GM23338 (cell line): ENCODE results near the gene PTN. TPM values are rescaled to one million over a fixed set of nuclear protein-coding genes. Genes with fewer than 3 reads are reported as not detected.

ENCODE experiments used
- ATAC-seq: fragments of 200-7000 bp; cut with Tn5 transposase; 3 replicates; pipeline ENCODE4 v1.9.1; 2020
- DNase-seq: peaks from one replicate; pipeline ENCODE4 v3.0.0-alpha.2; 2015; ENCODE audit warnings: low spot score
- H2AFZ ChIP-seq: fragments of 200-600 bp; sonication (generic); 2 replicates; pipeline ENCODE4 v1.8.0; 2016; ENCODE audit warnings: antibody characterized with exemption, mild to moderate bottlenecking, moderate library complexity
- H3F3A ChIP-seq: fragments of 200-600 bp; sonication (generic); replicated peaks from 2 replicates; pipeline ENCODE4 v1.8.0; 2017; ENCODE audit warnings: antibody characterized with exemption, mixed run types, low read depth
- H3K27ac ChIP-seq: fragments of 200-600 bp; sonication (generic); 2 replicates; pipeline ENCODE4 v1.6.1; 2016; ENCODE audit warnings: low read depth
- H3K27me3 ChIP-seq: fragments of 200-600 bp; sonication (generic); 2 replicates; pipeline ENCODE4 v1.8.0; 2016; ENCODE audit warnings: mild to moderate bottlenecking, mixed run types, moderate library complexity; ENCODE audit not compliant: insufficient read depth
- H3K36me3 ChIP-seq: fragments of 200-600 bp; sonication (generic); 2 replicates; pipeline ENCODE4 v1.8.0; 2016; ENCODE audit warnings: mild to moderate bottlenecking; ENCODE audit not compliant: insufficient read depth
- H3K4me1 ChIP-seq: fragments of 200-600 bp; sonication (generic); 2 replicates; pipeline ENCODE4 v1.8.0; 2016; ENCODE audit warnings: mild to moderate bottlenecking, moderate library complexity; ENCODE audit not compliant: insufficient read depth
- H3K4me2 ChIP-seq: fragments of 200-600 bp; sonication (generic); 2 replicates; pipeline ENCODE4 v1.7.1; 2017; ENCODE audit warnings: mixed run types
- H3K4me3 ChIP-seq: fragments of 200-600 bp; sonication (generic); 2 replicates; pipeline ENCODE4 v1.6.1; 2016; ENCODE audit warnings: mixed run types
- H3K79me2 ChIP-seq: fragments of 200-600 bp; sonication (generic); replicated peaks from 2 replicates; pipeline ENCODE4 v1.8.0; 2017; ENCODE audit warnings: mild to moderate bottlenecking; ENCODE audit not compliant: insufficient read depth
- H3K9me2 ChIP-seq: fragments of 200-600 bp; sonication (generic); 2 replicates; pipeline ENCODE4 v1.8.0; 2017; ENCODE audit not compliant: insufficient read depth
- H4K20me1 ChIP-seq: fragments of 200-600 bp; sonication (generic); replicated peaks from 2 replicates; pipeline ENCODE4 v1.8.0; 2017; ENCODE audit warnings: mild to moderate bottlenecking; ENCODE audit not compliant: insufficient read depth
- H3K27ac Mint-ChIP-seq: 2 replicates; pipeline ENCODE4 v1.8.0; 2020; ENCODE audit warnings: inconsistent platforms, mild to moderate bottlenecking, moderate library complexity, mixed read lengths
- H3K27me3 Mint-ChIP-seq: 3 replicates; pipeline ENCODE4 v1.8.0; 2022; ENCODE audit warnings: low read depth, mild to moderate bottlenecking, moderate library complexity, mixed read lengths, inconsistent platforms; ENCODE audit not compliant: insufficient read depth, poor library complexity
- H3K36me3 Mint-ChIP-seq: 3 replicates; pipeline ENCODE4 v1.8.0; 2021; ENCODE audit warnings: low read depth, mild to moderate bottlenecking, inconsistent platforms, moderate library complexity, mixed read lengths
- H3K4me1 Mint-ChIP-seq: 3 replicates; pipeline ENCODE4 v1.8.0; 2020; ENCODE audit warnings: mild to moderate bottlenecking, inconsistent platforms, mixed read lengths
- H3K4me3 Mint-ChIP-seq: 3 replicates; pipeline ENCODE4 v1.8.0; 2021; ENCODE audit warnings: moderate library complexity, mild to moderate bottlenecking, inconsistent platforms, mixed read lengths
- H3K9me3 Mint-ChIP-seq: 3 replicates; pipeline ENCODE4 v1.8.0; 2020; ENCODE audit warnings: moderate library complexity, mild to moderate bottlenecking, inconsistent platforms, mixed read lengths
- CREB1 ChIP-seq: fragments of 250-450 bp; sonication (Bioruptor Pico); IDR thresholded peaks from 2 replicates; pipeline ENCODE4 v1.5.0; 2020; ENCODE audit warnings: low read depth, mild to moderate bottlenecking, moderate library complexity
- EZH2 ChIP-seq: fragments of 200-600 bp; sonication (generic); IDR thresholded peaks from one replicate; pipeline ENCODE4 v1.8.0; 2017; ENCODE audit warnings: antibody characterized with exemption, mild to moderate bottlenecking, low read depth; ENCODE audit not compliant: unreplicated experiment
- EZH2phosphoT487 ChIP-seq: fragments of 200-600 bp; sonication (generic); IDR thresholded peaks from one replicate; pipeline ENCODE4 v1.8.1; 2018; ENCODE audit warnings: antibody characterized with exemption; ENCODE audit not compliant: unreplicated experiment
- JUNB ChIP-seq: IDR thresholded peaks from one replicate; pipeline ENCODE4 v1.6.1; 2016; ENCODE audit warnings: antibody characterized with exemption; ENCODE audit not compliant: unreplicated experiment
- NANOG ChIP-seq: IDR thresholded peaks from 2 replicates; pipeline ENCODE4 v1.6.1; 2016; ENCODE audit warnings: antibody characterized with exemption, borderline replicate concordance
- POLR2AphosphoS5 ChIP-seq: IDR thresholded peaks from 2 replicates; pipeline ENCODE4 v1.6.1; 2016; ENCODE audit warnings: antibody characterized with exemption, low read depth
- STAT1 ChIP-seq: IDR thresholded peaks from one replicate; pipeline ENCODE4 v1.6.1; 2016; ENCODE audit warnings: antibody characterized with exemption; ENCODE audit not compliant: unreplicated experiment
- ZNF114 ChIP-seq: fragments of 250-450 bp; sonication (Bioruptor Pico); IDR thresholded peaks from 2 replicates; pipeline ENCODE4 v1.5.0; 2020; ENCODE audit warnings: mild to moderate bottlenecking, moderate library complexity
- polyA plus RNA-seq: library from polyadenylated mRNA; unstranded; fragments of >200 nt; fragmentation: Nextera tagmentation; extraction: Ambion mirVana; gene quantifications from 2 replicates; pipeline ENCODE4 v1.2.1, GENCODE V29; 2016
- total RNA-seq: library from RNA; depleted of rRNA; stranded (reverse); fragments of >200 nt; shearing (Covaris generic); gene quantifications from 2 replicates; pipeline ENCODE4 v1.2.3, GENCODE V29; 2014
- TF ChIP-seq, protein P1 (sequence below): fragments of 250-450 bp; sonication (Bioruptor Pico); IDR thresholded peaks from 2 replicates; pipeline ENCODE4 v1.5.0; 2020; ENCODE audit warnings: mild to moderate bottlenecking, moderate library complexity
- TF ChIP-seq, protein P2 (sequence below), 2 experiments: fragments of 200-600 bp in 1 of 2; sonication (generic) in 1 of 2; conservative IDR thresholded peaks; 2 replicates each; pipeline versions ENCODE4 v1.5.1 to v1.6.1; 2016 to 2017; ENCODE audit warnings: antibody characterized with exemption in 2 of 2, low read depth in 2 of 2, mild to moderate bottlenecking in 2 of 2, moderate library complexity in 1 of 2
- TF ChIP-seq, protein P3 (sequence below): IDR thresholded peaks from one replicate; pipeline ENCODE4 v1.6.1; 2018; ENCODE audit warnings: antibody characterized with exemption; ENCODE audit not compliant: unreplicated experiment

The PTN gene
- total and polyA plus RNA-seq, 2 experiments from 2014 or later: 20.1 to 39.4 TPM

DNA sequence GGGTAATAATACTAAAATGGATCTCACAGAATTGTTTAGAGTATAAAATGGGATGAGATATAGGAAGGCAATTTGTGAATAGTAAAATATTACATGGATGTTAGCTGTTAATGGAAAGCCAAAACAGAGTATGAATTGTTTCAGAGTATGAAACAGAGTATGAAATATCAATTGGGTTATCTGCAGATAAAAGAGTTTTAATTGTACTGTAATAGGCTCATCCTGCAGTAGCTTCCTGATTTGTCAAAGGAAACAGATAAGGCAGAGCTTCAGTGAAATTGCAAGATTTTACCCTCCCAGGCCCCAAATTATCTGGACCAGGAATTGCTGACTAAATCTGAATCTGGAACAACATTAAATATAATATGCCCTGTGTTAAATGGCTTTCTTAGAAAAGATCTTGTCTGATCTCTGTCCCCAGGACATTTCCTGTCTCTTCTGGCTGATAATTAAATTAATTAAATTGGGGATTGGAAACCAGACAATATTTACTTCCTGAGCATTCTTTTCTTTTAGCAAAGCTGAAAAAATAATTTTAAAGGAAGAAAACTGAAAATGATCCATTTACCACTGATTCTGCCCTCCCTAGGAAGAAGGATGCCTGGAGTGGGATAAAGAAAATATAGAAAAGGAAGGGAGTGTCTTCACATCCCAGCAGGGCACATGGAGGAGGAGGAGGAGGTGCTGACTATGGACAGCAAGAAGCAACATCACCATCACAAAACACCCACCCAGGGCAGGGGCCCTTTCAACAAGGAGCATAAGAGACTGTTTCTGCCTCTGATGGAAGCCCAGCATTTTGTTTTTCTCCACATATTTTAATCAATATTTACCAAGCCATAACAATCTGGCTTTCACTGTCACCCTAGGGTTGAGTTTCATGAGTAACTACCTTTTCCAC is 18.5 kb downstream of the PTN start (continued):
- TF ChIP-seq, protein P1, sequence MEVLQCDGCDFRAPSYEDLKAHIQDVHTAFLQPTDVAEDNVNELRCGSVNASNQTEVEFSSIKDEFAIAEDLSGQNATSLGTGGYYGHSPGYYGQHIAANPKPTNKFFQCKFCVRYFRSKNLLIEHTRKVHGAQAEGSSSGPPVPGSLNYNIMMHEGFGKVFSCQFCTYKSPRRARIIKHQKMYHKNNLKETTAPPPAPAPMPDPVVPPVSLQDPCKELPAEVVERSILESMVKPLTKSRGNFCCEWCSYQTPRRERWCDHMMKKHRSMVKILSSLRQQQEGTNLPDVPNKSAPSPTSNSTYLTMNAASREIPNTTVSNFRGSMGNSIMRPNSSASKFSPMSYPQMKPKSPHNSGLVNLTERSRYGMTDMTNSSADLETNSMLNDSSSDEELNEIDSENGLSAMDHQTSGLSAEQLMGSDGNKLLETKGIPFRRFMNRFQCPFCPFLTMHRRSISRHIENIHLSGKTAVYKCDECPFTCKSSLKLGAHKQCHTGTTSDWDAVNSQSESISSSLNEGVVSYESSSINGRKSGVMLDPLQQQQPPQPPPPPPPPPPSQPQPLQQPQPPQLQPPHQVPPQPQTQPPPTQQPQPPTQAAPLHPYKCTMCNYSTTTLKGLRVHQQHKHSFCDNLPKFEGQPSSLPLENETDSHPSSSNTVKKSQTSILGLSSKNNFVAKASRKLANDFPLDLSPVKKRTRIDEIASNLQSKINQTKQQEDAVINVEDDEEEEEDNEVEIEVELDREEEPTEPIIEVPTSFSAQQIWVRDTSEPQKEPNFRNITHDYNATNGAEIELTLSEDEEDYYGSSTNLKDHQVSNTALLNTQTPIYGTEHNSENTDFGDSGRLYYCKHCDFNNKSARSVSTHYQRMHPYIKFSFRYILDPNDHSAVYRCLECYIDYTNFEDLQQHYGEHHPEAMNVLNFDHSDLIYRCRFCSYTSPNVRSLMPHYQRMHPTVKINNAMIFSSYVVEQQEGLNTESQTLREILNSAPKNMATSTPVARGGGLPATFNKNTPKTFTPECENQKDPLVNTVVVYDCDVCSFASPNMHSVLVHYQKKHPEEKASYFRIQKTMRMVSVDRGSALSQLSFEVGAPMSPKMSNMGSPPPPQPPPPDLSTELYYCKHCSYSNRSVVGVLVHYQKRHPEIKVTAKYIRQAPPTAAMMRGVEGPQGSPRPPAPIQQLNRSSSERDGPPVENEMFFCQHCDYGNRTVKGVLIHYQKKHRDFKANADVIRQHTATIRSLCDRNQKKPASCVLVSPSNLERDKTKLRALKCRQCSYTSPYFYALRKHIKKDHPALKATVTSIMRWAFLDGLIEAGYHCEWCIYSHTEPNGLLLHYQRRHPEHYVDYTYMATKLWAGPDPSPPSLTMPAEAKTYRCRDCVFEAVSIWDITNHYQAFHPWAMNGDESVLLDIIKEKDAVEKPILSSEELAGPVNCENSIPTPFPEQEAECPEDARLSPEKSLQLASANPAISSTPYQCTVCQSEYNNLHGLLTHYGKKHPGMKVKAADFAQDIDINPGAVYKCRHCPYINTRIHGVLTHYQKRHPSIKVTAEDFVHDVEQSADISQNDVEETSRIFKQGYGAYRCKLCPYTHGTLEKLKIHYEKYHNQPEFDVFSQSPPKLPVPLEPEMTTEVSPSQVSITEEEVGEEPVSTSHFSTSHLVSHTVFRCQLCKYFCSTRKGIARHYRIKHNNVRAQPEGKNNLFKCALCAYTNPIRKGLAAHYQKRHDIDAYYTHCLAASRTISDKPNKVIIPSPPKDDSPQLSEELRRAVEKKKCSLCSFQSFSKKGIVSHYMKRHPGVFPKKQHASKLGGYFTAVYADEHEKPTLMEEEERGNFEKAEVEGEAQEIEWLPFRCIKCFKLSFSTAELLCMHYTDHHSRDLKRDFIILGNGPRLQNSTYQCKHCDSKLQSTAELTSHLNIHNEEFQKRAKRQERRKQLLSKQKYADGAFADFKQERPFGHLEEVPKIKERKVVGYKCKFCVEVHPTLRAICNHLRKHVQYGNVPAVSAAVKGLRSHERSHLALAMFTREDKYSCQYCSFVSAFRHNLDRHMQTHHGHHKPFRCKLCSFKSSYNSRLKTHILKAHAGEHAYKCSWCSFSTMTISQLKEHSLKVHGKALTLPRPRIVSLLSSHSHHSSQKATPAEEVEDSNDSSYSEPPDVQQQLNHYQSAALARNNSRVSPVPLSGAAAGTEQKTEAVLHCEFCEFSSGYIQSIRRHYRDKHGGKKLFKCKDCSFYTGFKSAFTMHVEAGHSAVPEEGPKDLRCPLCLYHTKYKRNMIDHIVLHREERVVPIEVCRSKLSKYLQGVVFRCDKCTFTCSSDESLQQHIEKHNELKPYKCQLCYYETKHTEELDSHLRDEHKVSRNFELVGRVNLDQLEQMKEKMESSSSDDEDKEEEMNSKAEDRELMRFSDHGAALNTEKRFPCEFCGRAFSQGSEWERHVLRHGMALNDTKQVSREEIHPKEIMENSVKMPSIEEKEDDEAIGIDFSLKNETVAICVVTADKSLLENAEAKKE (CRISPR knock-in tag): no peak

DNA sequence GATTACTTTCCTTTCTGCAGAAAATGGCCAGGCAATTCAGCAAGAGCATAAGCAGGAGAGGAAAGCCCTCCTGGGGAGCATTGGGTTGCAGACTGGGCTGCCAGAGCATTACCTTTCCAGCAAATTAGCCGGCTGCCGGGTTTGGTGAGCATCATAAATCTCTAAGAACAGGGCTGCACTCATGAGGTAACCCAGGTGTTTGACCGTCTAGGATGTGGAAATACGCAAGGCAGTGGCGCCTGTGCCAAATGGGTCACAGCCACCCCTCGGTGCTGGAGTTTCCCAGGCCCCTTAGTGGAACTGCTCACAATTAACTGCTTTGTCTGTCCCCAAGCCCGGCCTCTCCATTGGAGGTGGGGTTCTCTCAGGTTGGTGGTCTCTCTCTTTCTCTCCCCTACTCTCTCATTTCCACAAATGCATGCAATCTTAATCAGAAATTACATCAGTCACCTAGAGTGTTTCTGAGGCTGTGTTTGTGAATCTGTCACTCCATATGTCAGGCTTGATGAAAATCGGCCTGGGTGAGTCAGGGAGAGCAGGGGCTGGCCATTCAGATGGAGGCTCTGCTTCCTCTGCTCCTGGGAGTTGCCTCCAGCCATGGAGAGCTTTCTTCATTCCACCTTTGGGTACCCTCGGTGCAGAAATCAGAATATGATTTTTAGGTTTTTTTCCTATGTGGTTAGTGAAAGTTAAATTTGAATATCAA is 26.7 kb downstream of the PTN start:
- Histone ChIP-seq H3K27me3 (no peaks in the 10 kb centered on the region), H3K27ac (no peak overlapping the region), H2AFZ (no peak overlapping the region), H3K9me2 (no peaks in the 10 kb centered on the region; the same call in 1 of the 2 replicates), H3K79me2 (no peaks in the 10 kb centered on the region), H3F3A (no peaks in the 10 kb centered on the region), H3K4me1 (peaks cover 16% of the 10 kb centered on the region), H3K4me2 (no peak overlapping the region), H3K36me3 (no peaks in the 10 kb centered on the region), H4K20me1 (no peaks in the 10 kb centered on the region), H3K4me3 (no peak overlapping the region)
- ATAC-seq (no peak; the same call in 2 of the 3 replicates), DNase-seq (no peak)
- Mint-ChIP-seq H3K36me3 (no peaks in the 10 kb centered on the region), H3K27me3 (no peaks in the 10 kb centered on the region), H3K27ac (0 out of 2 replicates have a peak overlapping the region, but pooled peaks have one; percentile 64), H3K9me3 (no peaks in the 10 kb centered on the region), H3K4me1 (peaks cover 33% of the 10 kb centered on the region), H3K4me3 (no peak overlapping the region)
- TF ChIP-seq CREB1 (CRISPR knock-in tag) (no peak), EZH2phosphoT487 (no peak), JUNB (no peak), POLR2AphosphoS5 (no peak), STAT1 (no peak), EZH2 (no peak), NANOG (no peak), ZNF114 (CRISPR knock-in tag) (no peak)
- TF ChIP-seq, protein P2, sequence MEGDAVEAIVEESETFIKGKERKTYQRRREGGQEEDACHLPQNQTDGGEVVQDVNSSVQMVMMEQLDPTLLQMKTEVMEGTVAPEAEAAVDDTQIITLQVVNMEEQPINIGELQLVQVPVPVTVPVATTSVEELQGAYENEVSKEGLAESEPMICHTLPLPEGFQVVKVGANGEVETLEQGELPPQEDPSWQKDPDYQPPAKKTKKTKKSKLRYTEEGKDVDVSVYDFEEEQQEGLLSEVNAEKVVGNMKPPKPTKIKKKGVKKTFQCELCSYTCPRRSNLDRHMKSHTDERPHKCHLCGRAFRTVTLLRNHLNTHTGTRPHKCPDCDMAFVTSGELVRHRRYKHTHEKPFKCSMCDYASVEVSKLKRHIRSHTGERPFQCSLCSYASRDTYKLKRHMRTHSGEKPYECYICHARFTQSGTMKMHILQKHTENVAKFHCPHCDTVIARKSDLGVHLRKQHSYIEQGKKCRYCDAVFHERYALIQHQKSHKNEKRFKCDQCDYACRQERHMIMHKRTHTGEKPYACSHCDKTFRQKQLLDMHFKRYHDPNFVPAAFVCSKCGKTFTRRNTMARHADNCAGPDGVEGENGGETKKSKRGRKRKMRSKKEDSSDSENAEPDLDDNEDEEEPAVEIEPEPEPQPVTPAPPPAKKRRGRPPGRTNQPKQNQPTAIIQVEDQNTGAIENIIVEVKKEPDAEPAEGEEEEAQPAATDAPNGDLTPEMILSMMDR (conservative IDR thresholded peaks at IDR 0.05; ENCODE audit: low read depth in 2 of 2): no peak
- TF ChIP-seq, protein P3, sequence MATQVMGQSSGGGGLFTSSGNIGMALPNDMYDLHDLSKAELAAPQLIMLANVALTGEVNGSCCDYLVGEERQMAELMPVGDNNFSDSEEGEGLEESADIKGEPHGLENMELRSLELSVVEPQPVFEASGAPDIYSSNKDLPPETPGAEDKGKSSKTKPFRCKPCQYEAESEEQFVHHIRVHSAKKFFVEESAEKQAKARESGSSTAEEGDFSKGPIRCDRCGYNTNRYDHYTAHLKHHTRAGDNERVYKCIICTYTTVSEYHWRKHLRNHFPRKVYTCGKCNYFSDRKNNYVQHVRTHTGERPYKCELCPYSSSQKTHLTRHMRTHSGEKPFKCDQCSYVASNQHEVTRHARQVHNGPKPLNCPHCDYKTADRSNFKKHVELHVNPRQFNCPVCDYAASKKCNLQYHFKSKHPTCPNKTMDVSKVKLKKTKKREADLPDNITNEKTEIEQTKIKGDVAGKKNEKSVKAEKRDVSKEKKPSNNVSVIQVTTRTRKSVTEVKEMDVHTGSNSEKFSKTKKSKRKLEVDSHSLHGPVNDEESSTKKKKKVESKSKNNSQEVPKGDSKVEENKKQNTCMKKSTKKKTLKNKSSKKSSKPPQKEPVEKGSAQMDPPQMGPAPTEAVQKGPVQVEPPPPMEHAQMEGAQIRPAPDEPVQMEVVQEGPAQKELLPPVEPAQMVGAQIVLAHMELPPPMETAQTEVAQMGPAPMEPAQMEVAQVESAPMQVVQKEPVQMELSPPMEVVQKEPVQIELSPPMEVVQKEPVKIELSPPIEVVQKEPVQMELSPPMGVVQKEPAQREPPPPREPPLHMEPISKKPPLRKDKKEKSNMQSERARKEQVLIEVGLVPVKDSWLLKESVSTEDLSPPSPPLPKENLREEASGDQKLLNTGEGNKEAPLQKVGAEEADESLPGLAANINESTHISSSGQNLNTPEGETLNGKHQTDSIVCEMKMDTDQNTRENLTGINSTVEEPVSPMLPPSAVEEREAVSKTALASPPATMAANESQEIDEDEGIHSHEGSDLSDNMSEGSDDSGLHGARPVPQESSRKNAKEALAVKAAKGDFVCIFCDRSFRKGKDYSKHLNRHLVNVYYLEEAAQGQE: no peak
